GM18505 (cell line): ENCODE measurements around the gene ARHGAP22.
"Not testable (repeated sequence)": the region's sequence is repeated elsewhere in the genome, so short reads cannot be mapped to it uniquely, and the experiment has no call there.

Source experiments
- ATAC-seq: cut with Tn5 transposase; IDR thresholded peaks from one replicate; pipeline ENCODE4 v1.9.1; 2021; ENCODE audit not compliant: unreplicated experiment
- POLR2A ChIP-seq: IDR thresholded peaks from 4 replicates; pipeline ENCODE4 v1.6.1; 2011; ENCODE audit warnings: borderline replicate concordance; ENCODE audit not compliant: insufficient read depth, insufficient read length; ENCODE audit errors: extremely low read depth

Gene ARHGAP22

GRCh38 chr10:48431871-48432270 is 173.0 kb downstream of the ARHGAP22 start:
- no peak for TF ChIP-seq POLR2A
- no peak for ATAC-seq

- TF ChIP-seq POLR2A = no peak
- no peak for ATAC-seq
Observed at GRCh38 chr10:48430402-48430993, 174.4 kb downstream of the ARHGAP22 start.

- ATAC-seq = no peak
- TF ChIP-seq POLR2A = no peak
Observed at GRCh38 chr10:48429309-48429708, 175.6 kb downstream of the ARHGAP22 start.

- no peak for TF ChIP-seq POLR2A
- no peak for ATAC-seq
Observed at GRCh38 chr10:48428896-48429295, 176.0 kb downstream of the ARHGAP22 start.

GRCh38 chr10:48423884-48424283 is 181.0 kb downstream of the ARHGAP22 start:
- no peak for TF ChIP-seq POLR2A
- ATAC-seq = no peak

GRCh38 chr10:48421862-48422261 is 183.0 kb downstream of the ARHGAP22 start:
- ATAC-seq = not testable (repeated sequence)

GRCh38 chr10:48419714-48420113 is 185.2 kb downstream of the ARHGAP22 start:
- no peak for TF ChIP-seq POLR2A
- ATAC-seq = no peak

- ATAC-seq = no peak
- no peak for TF ChIP-seq POLR2A
Observed at GRCh38 chr10:48418189-48418788, 186.6 kb downstream of the ARHGAP22 start.

- ATAC-seq = no peak
- no peak for TF ChIP-seq POLR2A
Observed at GRCh38 chr10:48417374-48417773, 187.5 kb downstream of the ARHGAP22 start.

GRCh38 chr10:48416584-48417232 is 188.2 kb downstream of the ARHGAP22 start:
- no peak for TF ChIP-seq POLR2A
- no peak for ATAC-seq

- no peak for TF ChIP-seq POLR2A
- no peak for ATAC-seq
Observed at GRCh38 chr10:48414778-48415177, 190.1 kb downstream of the ARHGAP22 start.

- ATAC-seq = no peak
- TF ChIP-seq POLR2A = no peak
Observed at GRCh38 chr10:48414160-48414559, 190.7 kb downstream of the ARHGAP22 start.

GRCh38 chr10:48412933-48413332 is 191.9 kb downstream of the ARHGAP22 start:
- no peak for ATAC-seq
- TF ChIP-seq POLR2A = no peak

GRCh38 chr10:48412081-48412480 is 192.8 kb downstream of the ARHGAP22 start:
- no peak for ATAC-seq
- TF ChIP-seq POLR2A = no peak
